Inflammatory macrophage (primary cell): Measurements from ENCODE around the gene SVIL.
"Not testable (repeated sequence)": the region's sequence is repeated elsewhere in the genome, so short reads cannot be mapped to it uniquely, and the experiment has no call there.

Experiments used
- DNase-seq, 2 donors: peaks; one replicate each; pipeline ENCODE4 v3.0.0-alpha.2; 2020 to 2022

The SVIL gene

DNA sequence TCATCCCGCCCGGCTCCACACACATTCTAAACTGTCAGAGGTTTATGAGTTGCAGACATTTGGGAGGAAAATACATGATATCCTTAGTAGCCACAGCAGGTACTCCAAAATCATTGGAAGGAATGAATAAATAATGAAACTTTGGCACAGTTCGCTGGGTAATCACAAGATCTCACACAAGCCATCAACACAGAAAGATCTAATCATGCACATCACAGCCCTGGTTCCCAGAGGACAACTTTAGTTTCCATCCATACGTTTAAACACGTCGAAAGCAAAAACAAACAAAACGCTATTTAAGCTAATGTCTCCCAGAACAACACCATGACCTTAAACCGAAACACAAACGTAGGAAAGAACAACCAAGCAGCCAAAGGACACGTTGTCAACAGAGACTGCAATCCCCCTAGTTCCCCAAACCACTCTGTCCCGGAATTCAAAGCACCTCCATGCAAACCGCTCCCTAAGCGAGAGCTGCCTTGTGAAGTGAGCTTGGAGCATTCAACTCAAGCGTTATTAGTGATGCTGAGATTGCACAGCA lies 12.3 kb downstream of the SVIL start:
- DNase-seq: no peak

DNA sequence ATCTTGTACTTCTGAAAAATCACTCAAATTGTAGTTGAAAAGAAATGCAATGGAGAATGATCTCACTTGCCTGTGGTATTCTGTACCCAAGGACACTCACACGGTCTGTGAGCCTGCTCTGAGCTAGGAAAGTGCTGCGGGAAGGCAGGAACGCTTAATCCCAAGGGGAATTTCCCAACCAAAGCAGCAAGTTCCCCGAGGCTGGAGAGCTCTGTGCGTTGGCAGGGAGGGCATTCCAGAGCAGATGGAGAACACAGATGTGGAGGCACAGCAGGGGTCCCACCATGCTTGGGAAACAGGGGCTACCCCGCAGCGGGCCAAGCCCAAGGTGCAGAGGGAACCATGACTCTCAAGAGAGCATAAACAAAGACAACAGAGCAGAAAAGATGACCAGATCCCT lies 13.6 kb downstream of the SVIL start:
- no peak for DNase-seq

DNA sequence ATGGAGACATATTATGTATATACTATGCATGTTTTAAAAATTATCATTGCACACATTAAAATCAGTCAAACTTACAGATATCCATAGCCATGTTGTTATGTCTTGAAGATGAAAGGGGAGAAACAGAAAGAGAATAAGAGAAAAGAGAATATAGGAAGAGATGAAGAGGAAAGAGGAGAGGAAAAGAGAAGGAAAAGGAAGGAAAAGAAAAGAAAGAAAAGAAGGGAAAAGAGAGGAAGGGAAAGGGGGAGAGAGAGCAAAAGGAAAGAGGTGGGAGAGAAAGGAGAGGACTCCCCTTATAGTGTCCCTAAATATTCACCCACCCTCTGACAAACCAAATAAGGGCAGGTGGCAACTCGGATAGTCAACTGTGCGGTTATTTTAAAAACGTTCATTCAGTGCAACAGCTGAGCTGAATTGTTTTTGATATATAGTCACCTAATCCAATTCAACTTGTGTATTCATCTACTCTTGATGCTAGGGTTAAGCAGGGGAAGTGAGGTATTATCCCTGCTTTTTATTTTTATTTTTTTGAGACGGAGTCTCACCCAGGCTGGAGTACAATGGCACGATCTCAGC lies 14.6 kb downstream of the SVIL start:
- no peak for DNase-seq

DNA sequence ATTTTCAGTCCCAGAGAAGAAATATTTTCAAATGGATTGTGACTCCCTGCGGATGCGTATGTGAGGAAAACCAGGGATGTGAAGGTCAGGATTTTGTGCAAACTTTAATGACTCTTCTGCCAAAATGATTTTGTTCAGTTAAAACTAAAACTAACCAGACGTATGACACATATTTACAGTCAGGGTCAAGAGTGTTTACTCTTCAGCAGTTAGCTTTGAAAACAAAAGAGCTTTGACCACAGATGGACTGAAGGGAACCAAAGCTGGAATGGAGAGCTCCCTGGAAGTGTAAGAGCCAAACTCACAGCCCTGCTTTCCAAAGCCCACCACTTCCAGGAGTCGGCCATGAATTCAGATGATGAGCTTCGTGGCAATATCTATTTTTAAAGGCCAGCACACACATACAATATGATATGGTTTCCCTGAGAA lies 15.5 kb downstream of the SVIL start:
- DNase-seq: no peak

DNA sequence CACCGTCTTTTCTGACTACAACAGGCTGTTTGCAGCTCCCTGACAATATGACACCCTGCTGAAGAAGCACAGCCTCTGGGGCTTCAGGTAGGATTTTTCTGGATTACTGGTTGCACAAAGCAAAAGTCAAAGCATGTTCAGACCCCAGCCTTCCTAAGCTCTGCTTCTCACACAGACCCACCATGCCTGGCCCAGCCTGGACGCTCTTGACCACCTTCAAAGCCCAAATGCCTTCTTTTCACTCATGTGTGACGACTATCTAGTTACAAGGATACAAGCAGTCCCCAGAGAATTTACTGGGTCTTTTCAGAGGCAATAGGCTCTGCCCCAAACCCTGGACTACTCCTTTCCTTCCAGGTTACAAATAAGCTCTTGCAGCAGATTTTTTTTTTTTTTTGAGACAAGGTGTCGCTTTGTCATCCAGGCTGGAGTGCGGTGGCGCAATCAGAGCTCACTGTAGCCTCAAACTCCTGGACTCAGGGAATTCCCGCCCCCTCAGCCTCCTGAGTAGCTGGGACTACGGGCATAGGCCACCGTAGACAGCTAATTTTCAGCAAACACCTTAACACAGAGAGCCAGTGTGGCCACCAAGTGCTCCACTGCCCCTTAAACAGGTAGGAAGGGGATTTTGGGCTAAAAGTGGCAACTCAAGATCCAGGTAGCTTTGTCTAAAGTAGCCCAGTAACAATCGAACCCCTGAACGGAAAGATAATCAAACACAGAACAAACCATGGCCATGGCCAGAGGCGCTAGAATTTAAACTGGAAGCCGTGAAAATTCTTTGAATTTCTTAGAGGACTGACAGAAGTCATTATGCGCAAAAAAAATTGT lies 16.2 kb downstream of the SVIL start:
- DNase-seq: no peak

DNA sequence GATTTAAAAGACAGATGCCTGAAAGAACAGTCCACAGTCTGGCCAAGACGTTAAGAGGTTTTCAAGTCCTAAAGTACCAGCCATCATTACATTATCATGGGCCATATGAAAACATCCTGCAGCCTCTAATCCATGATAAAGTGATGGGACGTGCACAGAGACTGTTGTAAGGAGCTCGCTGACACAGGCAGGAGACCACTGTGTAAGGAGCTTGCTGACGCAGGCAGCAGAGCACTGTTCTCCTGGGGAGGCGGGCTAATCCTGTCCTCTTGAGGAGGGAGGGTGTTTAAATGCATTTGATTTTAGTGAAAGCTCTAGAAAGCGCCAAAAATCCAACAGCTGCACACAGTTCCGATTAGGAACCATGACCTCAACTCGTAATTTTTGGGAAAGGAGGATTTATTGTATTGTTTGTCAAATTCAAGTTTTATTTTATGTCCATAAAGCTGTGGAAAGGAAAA lies 16.9 kb downstream of the SVIL start:
- no peak for DNase-seq

DNA sequence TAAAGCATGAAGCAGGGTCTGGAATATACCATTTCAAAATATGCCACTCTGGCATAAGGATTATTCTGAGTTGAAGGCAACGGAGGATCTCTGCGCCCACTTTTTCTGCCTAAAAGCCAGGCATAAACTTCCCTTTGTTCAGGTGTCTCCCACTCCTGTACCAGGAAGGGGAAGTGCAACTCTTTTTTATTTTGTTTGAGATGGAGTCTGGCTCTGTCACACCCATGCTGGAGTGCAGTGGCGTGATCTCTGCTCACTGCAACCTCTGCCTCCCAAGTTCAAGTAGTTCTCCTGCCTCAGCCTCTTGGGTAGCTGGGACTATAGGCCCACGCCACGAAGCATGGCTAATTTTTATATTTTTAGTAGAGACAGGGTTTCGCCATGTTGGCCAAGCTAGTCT lies 18.2 kb downstream of the SVIL start:
- no peak for DNase-seq

DNA sequence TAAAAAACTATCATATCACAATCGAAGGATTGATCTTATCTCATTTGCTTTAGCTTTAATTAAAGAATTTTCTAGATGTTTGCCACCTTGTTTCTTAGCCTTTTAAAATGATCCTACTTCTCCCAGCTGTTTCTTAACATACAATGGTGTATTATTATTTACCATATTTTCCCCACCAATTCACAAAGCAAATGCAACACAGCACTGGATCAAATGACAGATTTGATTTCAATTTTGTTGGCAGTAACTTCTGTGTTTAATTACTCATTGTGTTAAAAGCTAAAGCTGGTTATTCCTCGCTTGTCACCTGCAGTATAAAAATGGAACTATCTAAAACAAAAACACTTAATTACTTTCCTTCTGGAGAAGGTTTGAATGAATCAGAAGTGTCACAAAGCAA lies 19.6 kb downstream of the SVIL start:
- no peak for DNase-seq

DNA sequence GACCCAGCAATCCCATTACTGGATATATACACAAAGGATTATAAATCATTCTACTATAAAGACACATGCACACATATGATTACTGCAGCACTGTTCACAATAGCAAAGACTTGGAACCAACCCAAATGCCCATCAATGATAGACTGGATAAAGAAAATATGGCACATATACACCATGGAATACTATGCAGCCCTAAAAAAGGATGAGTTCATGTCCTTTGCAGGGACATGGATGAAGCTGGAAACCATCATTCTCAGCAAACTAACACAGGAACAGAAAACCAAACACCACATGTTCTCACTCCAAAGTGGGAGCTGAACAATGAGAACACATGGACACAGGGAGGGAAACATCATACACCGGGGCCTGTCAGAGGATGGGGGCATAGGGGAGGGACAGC lies 20.5 kb downstream of the SVIL start:
- DNase-seq: not testable (repeated sequence)

DNA sequence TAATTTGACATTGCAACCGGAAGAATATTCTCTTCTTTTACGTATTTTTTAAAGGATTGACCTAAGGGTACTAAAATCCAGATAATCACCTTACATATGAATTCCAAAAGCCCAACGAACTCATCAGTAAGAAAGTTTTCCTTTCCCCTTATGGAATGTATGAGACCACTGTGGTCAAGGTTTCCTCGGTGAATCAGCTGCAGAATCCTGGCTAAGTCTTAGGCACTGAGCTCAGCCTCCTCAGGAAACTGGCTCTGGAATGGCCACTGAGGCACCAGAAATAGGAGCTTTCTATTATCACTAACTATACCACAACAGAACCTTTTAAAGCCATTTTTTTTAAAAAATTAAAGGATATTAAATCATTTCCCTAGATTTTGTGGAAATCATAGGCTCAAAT lies 21.0 kb downstream of the SVIL start:
- no peak for DNase-seq

DNA sequence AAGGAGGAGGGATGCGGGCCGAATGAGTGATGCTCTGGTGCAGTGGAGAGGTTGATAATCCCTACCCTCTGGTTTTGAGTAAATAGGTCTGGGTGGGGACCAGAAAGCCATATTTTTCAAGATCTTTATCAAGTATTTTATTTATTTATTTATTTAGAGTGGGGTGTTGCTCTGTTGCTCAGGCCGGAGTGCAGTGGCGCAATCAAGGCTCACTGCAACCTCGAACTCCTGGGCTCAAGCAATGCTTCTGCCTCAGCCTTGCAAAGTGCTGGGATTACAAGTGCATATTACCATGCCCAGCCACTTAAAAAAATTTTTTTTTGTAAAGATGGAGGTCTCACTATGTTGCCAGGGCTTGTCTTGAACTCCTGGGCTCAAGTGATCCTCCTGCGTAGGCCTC lies 21.6 kb downstream of the SVIL start:
- no peak for DNase-seq

DNA sequence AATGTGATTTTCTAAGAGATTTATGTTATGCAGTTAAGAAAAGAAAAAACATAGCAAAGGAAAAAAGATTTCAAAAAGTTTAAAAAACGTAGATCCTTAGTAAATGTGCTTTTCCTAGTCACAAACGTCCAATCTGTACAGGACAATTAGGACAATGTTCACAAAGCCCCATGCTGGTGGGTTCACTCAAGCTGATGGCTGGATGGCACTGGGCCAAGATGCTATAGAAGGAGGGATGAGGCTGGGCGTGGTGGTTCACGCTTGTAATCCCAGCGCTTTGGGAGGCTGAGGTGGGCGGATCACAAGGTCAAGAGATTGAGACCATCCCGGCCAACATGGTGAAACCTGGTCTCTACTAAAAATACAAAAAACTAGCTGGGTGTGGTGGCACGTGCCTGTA lies 22.1 kb downstream of the SVIL start:
- DNase-seq: no peak

DNA sequence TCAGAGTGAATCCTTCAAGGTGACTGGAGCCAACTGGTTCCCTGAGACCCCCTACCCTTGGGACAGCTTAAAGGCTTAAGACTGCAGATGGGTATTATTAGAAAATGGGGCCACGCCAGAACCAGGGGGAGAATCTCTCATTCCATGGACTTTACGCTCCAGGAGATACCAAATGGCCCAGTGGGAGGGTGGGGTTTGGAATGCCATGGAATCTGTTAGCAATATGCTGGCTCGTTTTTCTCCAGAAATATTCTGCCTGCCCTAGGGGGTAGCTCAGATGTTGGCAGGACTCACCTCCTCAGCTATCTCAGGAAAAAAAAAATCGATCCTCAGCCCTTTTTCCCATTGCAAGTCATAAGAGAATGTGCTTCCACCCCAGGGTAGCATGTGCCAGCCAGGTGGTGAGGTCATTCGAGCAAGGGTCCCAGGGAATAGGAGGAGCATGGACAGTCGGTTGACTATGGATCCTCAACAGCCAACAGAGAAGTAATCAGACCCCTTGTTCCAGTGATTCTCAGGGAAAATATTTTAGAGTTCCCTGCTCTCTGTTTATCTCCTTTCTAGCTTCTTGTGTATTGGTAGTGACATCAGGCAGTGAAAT lies 22.9 kb downstream of the SVIL start:
- DNase-seq: no peak

DNA sequence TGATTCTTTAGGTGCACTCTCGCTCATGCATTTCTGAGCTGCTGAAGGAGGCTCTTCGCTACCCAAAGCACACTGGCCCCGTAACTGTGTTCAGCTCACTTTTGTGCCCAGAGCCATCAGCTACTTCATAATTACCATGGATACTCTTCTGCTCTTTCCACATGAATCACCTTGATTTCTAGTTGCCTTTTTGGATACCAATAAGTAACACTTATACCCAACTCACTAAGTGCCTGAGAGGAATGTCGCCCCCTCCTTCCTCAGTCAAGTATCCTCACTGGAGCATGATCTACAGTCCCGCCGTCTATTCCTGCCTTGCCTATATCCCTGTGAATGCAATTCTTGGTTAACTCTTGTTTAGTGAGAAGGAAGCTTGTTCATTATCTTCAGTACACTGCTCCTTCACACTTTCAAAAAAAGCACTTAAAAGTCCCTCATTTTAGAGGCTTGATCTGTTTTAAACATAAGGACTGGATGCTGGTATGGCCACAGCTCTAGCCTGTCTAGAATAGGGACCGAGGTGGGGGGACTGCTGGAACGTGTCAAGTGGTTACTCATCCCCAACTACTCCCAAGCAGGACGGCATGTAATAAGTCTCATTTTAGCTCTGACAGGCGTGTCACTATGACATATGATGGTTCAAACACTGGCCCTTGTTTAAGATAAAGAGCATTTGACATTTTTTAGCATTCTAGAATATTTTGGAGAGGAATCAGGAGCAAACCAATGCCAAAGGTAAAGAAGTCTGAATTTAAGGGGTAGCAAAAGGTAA lies 23.7 kb downstream of the SVIL start:
- DNase-seq: no peak

DNA sequence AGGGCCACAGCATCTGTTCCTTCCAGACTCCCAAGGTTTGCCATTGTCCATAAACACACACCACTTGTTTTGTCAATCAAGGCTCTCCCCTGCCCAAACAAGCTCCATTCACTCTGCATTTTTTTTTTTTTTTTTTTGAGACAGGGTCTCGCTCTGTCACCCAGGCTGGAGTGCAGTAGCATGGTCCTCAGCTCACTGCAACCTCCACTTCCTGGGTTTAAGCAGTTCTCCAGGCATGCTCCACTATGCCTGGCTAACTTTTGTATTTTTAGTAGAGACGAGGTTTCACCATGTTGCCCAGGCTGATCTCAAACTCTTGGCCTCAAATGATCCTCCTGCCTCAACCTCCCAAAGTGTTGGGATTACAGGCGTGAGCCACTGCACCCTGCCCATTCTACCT lies 24.4 kb downstream of the SVIL start:
- not testable (repeated sequence) for DNase-seq

DNA sequence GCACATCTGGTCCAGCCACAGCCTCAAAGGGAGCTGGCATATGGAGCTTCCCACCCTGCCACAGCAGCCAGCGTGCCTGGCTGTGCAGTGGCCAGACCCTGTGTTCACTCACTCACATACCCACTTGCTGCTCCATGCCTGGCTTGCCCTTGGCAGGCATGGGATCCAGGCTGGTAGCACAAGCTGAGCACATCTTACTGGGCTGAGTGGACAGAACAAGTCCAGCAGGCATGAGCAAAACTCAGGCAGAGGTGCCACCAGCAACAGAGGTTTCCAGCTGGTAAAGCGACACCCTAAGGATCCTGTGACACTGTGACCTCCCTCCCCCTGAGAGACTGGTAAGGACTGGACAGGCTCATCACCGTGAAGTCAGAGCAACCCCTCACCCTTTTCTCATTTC lies 25.1 kb downstream of the SVIL start:
- no peak for DNase-seq

DNA sequence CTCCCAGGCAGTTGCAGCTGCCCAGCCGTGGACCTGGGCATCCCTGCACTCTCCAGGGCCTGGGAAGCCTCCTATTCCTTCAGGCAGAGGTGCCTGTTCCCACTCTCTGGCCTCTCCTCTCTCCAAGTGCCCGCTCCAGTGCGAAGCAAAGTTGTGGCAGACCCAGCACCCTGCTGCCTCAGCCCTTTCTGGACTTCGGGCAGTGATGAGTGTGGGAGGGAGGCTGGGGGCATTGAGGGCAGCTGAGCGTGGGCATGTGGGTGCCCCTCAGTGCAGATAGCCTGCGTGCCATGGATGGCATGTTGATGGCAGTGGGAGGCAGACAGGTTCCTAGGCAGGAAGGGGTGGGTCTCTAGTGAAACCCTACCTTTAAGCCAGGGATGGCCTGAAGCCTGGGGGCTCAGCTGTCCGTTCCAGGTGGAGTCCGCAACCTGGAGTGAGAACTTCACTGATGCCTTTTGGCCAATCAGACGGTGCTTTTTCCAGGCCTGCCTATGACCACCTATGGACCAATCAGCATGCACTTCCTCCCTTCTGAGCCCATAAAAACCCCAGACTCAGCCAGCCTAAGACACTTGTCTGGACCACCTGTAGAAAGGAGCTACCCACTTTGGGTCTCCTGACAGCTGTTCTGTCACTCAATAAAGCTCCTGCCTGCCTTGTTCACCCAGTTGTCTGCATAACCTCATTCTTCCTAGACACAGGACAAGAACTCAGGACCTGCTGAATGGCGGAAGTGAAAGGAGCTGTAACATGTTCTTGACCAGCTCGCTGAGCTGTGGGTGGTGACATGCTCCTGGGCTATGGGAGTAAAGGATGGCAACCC lies 26.1 kb downstream of the SVIL start:
- no peak for DNase-seq

DNA sequence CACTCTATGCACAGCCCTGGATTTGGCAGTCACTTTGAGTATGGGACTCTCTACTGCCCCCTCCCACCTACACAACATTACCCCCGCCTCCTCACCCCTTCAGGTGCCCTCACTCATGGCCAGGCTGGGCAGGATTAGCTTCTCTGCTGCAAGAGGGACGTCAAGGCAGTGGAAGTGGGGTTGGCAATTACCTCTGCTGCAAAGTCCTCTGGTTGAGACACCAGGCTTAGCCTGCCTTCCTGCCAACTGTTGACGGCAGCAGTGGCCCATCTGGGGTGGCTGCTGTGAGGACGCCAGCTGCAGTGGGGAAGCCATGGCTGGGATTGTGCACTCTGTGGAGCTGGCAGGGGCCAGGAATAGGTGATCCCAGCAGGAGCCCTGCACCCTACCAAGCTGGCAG lies 26.7 kb downstream of the SVIL start:
- no peak for DNase-seq

DNA sequence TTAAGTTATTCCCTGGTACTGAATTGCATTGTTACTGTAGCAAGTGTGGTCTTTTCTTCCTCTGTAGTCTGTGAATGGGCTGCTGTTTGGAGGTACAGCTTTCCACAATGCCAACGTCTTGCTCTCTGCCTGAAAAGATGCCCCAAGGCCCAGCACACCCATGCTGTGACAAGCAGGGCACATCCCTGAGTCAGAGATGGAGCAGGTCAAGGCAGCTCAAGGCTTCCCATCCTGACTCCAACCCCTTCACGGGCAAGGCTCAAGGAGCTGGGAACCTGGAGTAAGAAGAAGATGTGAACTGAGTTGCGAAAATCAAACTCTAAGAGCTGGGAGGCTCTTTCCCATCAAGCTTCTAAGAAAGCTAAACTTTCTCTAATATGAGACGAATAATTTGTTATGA lies 27.2 kb downstream of the SVIL start:
- no peak for DNase-seq

DNA sequence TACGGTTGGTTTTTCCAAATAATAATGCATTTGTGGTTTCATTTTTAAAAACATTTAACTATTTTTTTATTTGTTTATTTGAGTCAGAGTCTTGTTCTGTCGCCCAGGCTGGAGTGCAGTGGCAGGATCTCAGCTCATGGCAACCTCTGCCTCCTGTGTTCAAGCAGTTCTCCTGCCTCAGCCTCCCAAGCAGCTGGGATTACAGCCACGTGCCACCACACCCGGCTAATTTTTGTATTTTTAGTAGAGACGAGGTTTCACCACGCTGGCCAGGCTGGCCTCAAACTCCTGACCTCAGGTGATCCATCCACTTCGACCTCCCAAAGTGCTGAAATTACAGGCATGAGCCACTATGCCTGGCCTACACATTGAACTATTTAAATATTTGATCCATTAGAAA lies 28.1 kb downstream of the SVIL start:
- not testable (repeated sequence) for DNase-seq

DNA sequence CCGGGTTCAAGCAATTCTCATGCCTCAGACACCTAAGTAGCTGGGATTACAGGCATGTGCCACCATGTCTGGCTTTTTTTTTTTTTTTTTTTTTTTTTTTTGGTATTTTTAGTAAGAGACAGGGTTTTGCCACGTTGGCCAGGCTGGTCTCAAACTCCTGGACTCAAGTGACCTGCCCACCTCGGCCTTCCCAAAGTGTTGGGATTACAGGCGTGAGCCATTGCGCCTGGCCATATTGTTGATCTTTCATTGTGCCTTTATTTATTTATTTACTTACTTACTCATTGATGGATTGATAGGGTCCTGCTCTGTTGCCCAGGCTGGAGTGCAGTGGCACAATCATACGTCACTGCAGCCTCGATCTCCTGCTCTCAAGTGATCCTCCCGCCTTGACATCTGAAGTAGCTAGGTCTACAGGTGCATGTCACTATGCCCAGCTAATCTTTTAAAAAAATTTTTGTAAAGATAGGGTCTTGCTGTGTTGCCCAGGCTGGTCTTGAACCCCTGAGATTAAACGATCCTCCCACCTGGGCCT lies 30.4 kb downstream of the SVIL start:
- no peak for DNase-seq
